ENCODE measurements around the gene CCDC6.
"Not testable (repeated sequence)": the region's sequence is repeated elsewhere in the genome, so short reads cannot be mapped to it uniquely, and the experiment has no call there.

Gene CCDC6

GRCh38 chr10:59750155-59750945 lies 156.0 kb downstream of the CCDC6 start:
- no peak for DNase-seq

- DNase-seq = no peak
Measured at GRCh38 chr10:59748834-59749233, 157.5 kb downstream of the CCDC6 start.

GRCh38 chr10:59745163-59745650 lies 161.1 kb downstream of the CCDC6 start:
- DNase-seq = no peak

GRCh38 chr10:59744762-59745161 lies 161.6 kb downstream of the CCDC6 start:
- not testable (repeated sequence) for DNase-seq

GRCh38 chr10:59744156-59744555 lies 162.2 kb downstream of the CCDC6 start:
- DNase-seq = not testable (repeated sequence)

GRCh38 chr10:59741583-59741982 lies 164.8 kb downstream of the CCDC6 start:
- DNase-seq = no peak

- DNase-seq = no peak
Measured at GRCh38 chr10:59741048-59741447, 165.3 kb downstream of the CCDC6 start.
